OCI-LY7 (cell line): Measurements from ENCODE around the gene ITGA5. TPM values are rescaled to one million over a fixed set of nuclear protein-coding genes. Genes with fewer than 3 reads are reported as not detected.
A peak's percentile ranks its signal among the peaks of the same experiment; 100 is the strongest.

Experiments
- BruUV-seq: library from RNA; stranded (reverse); fragments of 400-500 nt; replicated peaks from 2 replicates; lab custom pipeline; 2021; lab: Mats Ljungman, UMichigan
- CTCF ChIA-PET: fragments of 300-600 bp; sonication (Branson Sonifier 250); formaldehyde crosslinking; loops from one replicate; lab custom pipeline; 2022; ENCODE audit warnings: antibody characterized with exemption; ENCODE audit not compliant: unreplicated experiment; lab: Charles Lee
- POLR2A ChIA-PET: fragments of 300-600 bp; sonication (Branson Sonifier 250); formaldehyde crosslinking; loops from one replicate; lab custom pipeline; 2022; ENCODE audit warnings: antibody characterized with exemption; lab: Charles Lee
- DNase-seq: peaks from one replicate; pipeline ENCODE4 v3.0.0-alpha.2; 2015; ENCODE audit warnings: low spot score
- H2AFZ ChIP-seq: fragments of 200-600 bp; sonication (generic), shearing (Covaris generic); 2 replicates; pipeline ENCODE4 v1.6.1; 2014; ENCODE audit warnings: mild to moderate bottlenecking, antibody characterized with exemption, low read length, moderate library complexity
- H3K27ac ChIP-seq: fragments of 200-600 bp; sonication (generic); 2 replicates; pipeline ENCODE4 v1.5.1; 2014; ENCODE audit warnings: mixed run types, low read depth, mild to moderate bottlenecking, moderate library complexity, low read length, inconsistent platforms; ENCODE audit not compliant: poor library complexity, severe bottlenecking
- H3K36me3 ChIP-seq: fragments of 200-600 bp; sonication (generic); 2 replicates; pipeline ENCODE4 v1.6.1; 2014; ENCODE audit warnings: mild to moderate bottlenecking, antibody characterized with exemption, low read length, moderate library complexity, mixed read lengths; ENCODE audit not compliant: insufficient read depth
- H3K4me1 ChIP-seq: fragments of 200-600 bp; sonication (generic); 2 replicates; pipeline ENCODE4 v1.5.1; 2014; ENCODE audit warnings: mild to moderate bottlenecking, low read length; ENCODE audit not compliant: insufficient read depth, poor library complexity, severe bottlenecking
- H3K4me2 ChIP-seq: fragments of 200-600 bp; sonication (generic); 2 replicates; pipeline ENCODE4 v1.6.1; 2014; ENCODE audit warnings: mild to moderate bottlenecking, low read length
- H3K4me3 ChIP-seq: fragments of 200-600 bp; sonication (generic); 2 replicates; pipeline ENCODE4 v1.5.1; 2014; ENCODE audit warnings: mild to moderate bottlenecking, low read depth, low read length; ENCODE audit not compliant: poor library complexity, severe bottlenecking
- H3K79me2 ChIP-seq: fragments of 200-600 bp; sonication (generic); 2 replicates; pipeline ENCODE4 v1.6.1; 2016; ENCODE audit warnings: low read depth, mild to moderate bottlenecking, low read length, moderate library complexity, mixed read lengths; ENCODE audit not compliant: insufficient read depth
- H3K9me2 ChIP-seq: fragments of 200-600 bp; sonication (generic); 2 replicates; pipeline ENCODE4 v1.6.1; 2016; ENCODE audit warnings: mild to moderate bottlenecking, low read length, mixed read lengths; ENCODE audit not compliant: insufficient read depth
- H3K9me3 ChIP-seq: fragments of 200-600 bp; sonication (generic); 2 replicates; pipeline ENCODE4 v1.6.1; 2014; ENCODE audit warnings: mild to moderate bottlenecking, mixed run types, low read length, mixed read lengths
- H4K20me1 ChIP-seq: fragments of 200-600 bp; sonication (generic); 2 replicates; pipeline ENCODE4 v1.6.1; 2014; ENCODE audit warnings: mild to moderate bottlenecking, antibody characterized with exemption, low read length, moderate library complexity, mixed read lengths; ENCODE audit not compliant: insufficient read depth
- CTCF ChIP-seq: fragments of 200-600 bp; sonication (generic); conservative IDR thresholded peaks from 2 replicates; pipeline ENCODE4 v1.5.1; 2014; ENCODE audit warnings: mild to moderate bottlenecking, antibody characterized with exemption, low read length, moderate library complexity, mixed read lengths
- EZH2phosphoT487 ChIP-seq: fragments of 200-600 bp; sonication (generic); IDR thresholded peaks from 2 replicates; pipeline ENCODE4 v1.6.1; 2018; ENCODE audit warnings: low read depth, borderline replicate concordance, mild to moderate bottlenecking, mixed run types, antibody characterized with exemption, low read length, moderate library complexity, mixed read lengths
- intact Hi-C: fragments of 100-400 bp; cut with micrococcal nuclease; formaldehyde crosslinking; loops from one replicate; pipeline ENCODE4 v1.10.0; 2022; ENCODE audit not compliant: unreplicated experiment
- total RNA-seq, 2 experiments: library from RNA; depleted of rRNA in 1 of 2; stranded (reverse); fragments of >200 nt in 1 of 2; shearing (Covaris generic) in 1 of 2; gene quantifications; 2 replicates each; pipeline ENCODE4 v1.2.3, GENCODE V29; 2014 to 2022

The ITGA5 gene
- total RNA-seq, 2 experiments from 2014 or later, result 0.06 to 0.34 TPM

DNA sequence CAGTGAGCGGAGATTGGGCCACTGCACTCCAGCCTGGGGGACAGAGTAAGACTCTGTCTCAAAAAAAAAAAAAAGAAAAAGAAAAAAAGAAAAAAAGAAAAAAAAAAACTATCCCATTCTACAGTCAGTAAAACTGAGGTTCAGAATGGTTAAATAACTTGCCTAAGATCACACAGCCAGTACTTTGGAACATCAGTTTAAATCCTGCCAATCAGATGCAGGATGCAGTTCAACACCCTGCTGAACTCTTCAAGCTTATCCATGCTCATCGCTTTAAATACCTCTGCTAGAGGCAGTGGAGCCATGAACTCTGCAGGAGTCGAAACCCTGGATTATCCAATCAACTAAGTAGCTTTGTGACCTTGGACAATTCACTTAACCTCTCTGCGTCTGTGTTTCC, 37.9 kb downstream of the ITGA5 start:
- Histone ChIP-seq H3K79me2 (no peaks in the 10 kb centered on the region), H3K4me1 (peaks cover 35% of the 10 kb centered on the region)
- intact Hi-C loops, result no loop called here

GRCh38 chr12:54379398-54380201, 39.5 kb downstream of the ITGA5 start:
- no peaks in the 10 kb centered on the region for H3K9me2 ChIP-seq
- no TSS peak for BruUV-seq
- ChIA-PET CTCF (interaction anchor here (0.7 to 1.4 kb wide), 9 partner anchors 8 to 152 kb away, joined by 3 to 9 read pairs (median 4); no protein-coding TSS in a partner anchor), POLR2A (interaction anchor here (0.6 kb wide), 1 partner anchor 170 kb away, joined by 5 read pairs; no protein-coding TSS in a partner anchor)
- H3K79me2 ChIP-seq, result no peaks in the 10 kb centered on the region
- intact Hi-C loops, result no loop called here
- no peaks in the 10 kb centered on the region for H3K36me3 ChIP-seq
- H3K27ac ChIP-seq, result no peak overlapping the region
- H2AFZ ChIP-seq, result peak overlapping the region; percentile 86; the same call in 1 of the 2 replicates
- H3K9me3 ChIP-seq, result no peaks in the 10 kb centered on the region
- H4K20me1 ChIP-seq, result no peaks in the 10 kb centered on the region
- TF ChIP-seq CTCF (peak; percentile 100), EZH2phosphoT487 (no peak)
- peak; percentile 90 for DNase-seq
- H3K4me1 ChIP-seq, result peaks cover 22% of the 10 kb centered on the region
- H3K4me2 ChIP-seq, result peak overlapping the region; percentile 75
- H3K4me3 ChIP-seq, result peak overlapping the region; percentile 54

More for the DNA sequence above, 37.9 kb downstream of the ITGA5 start:
- BruUV-seq, result no TSS peak
- Histone ChIP-seq H3K36me3 (no peaks in the 10 kb centered on the region), H3K27ac (no peak overlapping the region), H3K9me2 (no peaks in the 10 kb centered on the region), H3K9me3 (no peaks in the 10 kb centered on the region), H2AFZ (no peak overlapping the region), H4K20me1 (no peaks in the 10 kb centered on the region), H3K4me2 (no peak overlapping the region), H3K4me3 (no peak overlapping the region)
- TF ChIP-seq CTCF, result no peak
- no peak for DNase-seq
- ChIA-PET POLR2A (interaction anchor here (0.6 to 0.8 kb wide), 3 partner anchors 12 to 64 kb away, joined by 3 to 5 read pairs (median 3); no protein-coding TSS in a partner anchor), CTCF (no interaction called here)
